Measurements from ENCODE around the gene BRF1.
"Not testable (repeated sequence)": the region's sequence is repeated elsewhere in the genome, so short reads cannot be mapped to it uniquely, and the experiment has no call there.

BRF1 gene

DNA sequence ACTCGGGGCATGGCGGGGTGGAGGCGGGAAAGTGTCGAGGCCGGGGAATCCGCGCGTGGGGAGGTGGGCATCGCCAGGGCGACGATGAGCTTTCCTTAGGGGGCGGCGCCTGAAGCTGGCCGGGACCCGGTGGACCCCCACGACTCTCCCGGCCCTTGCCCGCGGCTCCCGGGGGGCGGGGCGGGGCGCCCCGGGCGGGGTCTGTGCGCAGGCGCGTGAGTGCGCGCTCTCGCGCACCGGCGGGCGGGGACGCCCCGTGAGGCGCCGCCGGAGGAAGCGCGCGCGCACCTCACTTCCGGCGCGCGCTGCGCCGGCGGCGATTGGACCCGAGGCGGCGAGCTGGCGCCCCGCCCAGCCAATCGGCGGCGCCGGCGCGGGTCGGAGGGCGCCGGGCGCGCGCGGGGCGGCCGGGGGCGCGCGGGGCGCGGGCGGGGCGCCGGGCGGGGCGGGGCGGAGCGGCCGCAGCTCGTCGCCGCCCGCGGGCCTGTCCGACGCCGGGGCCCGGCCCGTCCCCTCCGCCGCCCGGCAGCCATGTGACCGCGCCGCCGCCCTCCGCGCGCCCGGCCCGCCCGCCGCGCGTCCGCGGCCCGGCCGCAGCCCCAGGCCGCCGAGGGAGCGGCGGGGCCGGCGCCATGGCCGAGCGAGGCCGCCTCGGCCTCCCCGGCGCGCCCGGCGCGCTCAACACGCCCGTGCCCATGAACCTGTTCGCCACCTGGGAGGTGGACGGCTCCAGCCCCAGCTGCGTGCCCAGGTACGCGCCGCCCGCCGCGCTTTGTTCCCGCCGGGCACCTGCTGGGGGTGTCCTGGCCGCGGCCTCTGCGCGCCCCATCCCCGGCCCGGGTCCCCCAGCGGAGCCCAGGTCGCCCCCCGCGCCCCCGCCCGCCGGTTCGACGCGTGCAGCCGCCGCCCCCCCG, 13.7 kb upstream of the BRF1 start, which contains the start of gene PACS2:
Gene PACS2 (plus strand): TSS at position 462 of the 914 bp plus-strand sequence. CDS start 171 bp downstream, at position 633.
- no peak for DNase-seq

DNA sequence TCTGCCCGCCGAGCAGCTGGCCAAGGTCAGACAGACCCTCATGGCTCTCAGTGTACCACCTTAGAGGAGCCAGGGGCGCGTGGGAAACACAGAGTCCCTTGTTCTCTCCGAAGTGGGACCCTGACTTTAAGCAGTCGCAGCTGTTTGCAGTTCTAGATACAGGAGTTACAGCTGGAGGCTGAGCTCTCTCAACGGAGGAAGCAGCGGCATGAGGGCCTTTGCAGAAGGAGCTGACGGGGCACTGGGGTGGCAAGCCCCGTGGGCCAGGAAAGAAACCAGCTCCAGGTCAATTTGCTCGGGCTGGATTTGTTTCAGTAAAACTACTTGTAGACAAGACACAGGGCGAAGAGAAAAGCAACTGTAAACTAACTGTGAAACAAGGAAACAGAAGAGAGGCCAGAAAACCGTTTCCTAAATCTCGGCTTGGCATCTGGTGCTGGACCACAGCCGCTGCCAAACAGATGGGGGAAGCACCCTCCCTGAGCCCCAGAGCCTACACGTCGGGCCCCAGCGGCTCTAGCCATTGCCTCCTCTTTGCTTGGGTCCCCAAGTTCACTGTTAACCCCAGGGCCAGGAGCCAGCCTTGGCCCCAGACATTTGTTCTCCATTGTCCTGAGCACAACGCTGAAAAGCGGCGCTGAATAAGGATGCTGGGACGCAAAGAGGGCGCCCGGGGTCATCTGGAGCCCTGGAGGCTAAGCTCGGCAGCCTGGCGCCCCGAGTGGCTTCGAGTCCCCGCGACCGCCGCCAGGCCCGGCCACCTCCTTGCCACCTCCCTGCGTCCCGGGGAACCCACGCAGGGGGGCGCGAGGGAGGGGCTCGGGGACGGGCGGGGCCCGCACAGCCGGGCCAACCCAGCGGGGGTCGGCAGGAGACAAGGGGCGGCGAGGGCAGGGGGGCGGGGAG, 12.8 kb upstream of the BRF1 start:
- DNase-seq: no peak

DNA sequence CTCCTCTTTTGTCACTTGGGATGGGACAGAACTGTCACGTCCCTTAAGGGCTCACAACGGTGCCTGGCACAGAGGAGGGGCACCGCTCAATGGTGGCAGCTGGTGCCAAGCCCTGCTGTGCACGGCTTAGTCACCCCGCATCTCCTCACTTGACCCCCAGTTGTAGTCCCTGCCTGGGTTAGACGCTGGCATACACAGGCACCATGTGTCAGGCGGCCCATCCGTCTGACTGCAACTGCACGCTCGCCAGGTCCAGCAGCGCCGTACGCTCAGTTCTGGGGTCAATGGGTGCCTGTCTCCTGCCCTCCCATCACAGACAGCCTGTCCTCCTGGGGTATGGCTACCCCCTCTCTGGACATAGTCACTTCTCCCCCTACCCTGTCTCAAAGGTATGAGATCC, 12.2 kb upstream of the BRF1 start:
- DNase-seq: no peak

DNA sequence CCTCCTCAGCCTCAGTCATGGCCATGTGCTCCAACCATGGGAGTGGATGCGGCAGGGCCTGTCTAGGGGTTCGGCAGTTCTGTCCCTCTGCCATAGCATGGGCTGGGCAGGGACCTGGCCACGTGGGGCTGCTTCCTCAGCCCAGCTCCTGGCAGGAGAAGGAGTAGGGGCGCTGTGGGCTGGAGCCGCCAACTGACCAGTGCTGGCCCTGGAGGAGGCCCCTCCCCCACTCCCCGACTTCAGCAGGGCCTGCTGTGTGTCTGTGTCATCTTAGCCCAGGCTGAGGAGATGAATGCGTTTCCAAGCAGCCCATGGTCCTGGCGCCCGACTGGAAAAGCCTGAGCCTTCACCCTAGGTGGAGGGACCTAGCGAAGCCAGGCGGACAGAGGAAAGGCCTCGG, 11.0 kb upstream of the BRF1 start:
- DNase-seq: peak; percentile 64

DNA sequence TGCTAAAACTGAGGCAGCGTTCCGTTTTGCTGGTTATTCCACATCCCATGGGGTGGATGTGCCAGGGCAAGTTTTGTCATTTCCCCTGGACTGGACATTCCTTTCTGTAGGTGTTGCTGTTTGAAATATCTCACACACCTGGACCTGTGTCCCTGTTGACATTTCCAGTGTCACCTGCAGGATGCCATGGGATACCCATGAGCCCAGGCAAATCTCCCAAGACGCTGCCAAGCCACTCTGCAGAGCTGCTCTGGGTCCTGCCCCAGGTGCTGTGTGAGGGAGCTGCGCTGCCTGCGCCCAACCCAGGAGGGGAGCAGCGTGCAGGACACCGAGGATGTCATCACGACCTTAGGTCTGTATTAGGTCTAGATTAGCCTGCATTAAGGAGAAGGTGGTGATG, 8.6 kb upstream of the BRF1 start:
- peak; percentile 44 for DNase-seq

DNA sequence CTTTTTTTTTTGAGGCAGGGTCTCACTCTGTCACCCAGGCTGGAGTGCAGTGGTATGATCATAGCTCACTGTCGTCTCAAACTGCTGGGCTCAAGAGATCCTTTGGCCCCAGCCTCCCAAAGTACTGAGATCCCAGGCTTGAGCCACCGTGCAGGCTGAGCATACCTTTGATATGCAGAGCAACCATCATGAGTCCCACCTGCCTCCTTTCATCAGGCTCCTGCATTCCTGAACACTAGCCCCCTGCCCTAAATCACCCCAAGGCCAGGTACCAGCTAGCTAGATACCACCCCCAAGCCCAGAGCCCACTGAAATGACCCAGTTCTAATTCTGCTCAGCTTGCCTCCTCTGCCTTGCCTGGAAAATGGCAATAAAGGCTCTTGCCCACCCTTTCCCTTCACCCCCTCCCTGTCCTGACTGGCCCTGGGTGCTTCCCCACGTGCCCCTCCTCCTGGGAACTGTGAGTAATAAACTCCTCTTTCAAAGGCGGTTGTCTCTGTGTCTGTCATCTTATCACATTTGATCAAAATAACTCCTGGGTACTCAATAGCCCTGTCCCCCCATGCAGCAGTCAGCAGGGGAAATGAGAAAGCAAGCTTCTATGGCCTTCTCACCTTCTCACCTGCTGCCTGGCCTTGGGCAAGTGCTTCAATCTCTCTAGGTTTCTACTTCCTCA, 6.4 kb upstream of the BRF1 start:
- no peak for DNase-seq

DNA sequence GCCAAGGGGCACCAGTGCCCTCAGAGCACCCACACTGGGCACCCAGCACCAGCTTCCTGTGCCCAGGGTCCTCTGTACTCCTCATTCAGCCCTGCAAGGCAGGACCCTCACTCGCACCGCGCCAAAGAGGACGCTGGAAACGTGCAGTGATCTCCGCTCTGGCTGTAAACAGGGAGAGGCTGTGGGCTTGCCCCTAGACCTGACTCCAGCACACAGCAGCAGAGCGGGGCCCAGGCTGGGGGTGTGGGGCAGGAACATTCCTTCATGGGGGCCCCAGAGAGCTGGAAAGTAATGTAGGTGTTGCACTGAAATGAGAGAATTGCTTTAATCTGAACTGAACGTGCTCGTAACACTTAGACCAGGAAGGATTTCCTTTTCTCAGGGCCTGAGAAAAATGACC, 5.0 kb upstream of the BRF1 start:
- DNase-seq: peak; percentile 53

DNA sequence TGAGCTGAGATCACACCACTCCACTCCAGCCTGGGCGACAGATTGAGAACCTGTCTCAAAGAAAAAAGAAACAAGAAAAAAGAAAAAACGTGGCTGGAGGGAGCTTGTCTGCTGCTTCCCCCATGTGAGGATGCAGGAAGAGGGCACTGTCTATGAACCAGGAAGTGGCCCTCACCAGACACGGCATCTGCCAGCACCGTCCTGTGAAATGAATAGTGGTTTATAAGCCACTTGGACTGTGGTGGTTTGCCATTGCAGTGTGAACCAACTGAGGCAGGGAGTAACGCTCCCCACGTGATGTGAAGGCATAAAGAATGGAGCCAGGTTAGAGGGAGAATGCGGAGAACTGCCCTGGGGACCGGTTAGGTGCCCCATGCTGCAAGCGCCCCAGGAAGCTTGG, 4.5 kb upstream of the BRF1 start:
- DNase-seq: no peak

DNA sequence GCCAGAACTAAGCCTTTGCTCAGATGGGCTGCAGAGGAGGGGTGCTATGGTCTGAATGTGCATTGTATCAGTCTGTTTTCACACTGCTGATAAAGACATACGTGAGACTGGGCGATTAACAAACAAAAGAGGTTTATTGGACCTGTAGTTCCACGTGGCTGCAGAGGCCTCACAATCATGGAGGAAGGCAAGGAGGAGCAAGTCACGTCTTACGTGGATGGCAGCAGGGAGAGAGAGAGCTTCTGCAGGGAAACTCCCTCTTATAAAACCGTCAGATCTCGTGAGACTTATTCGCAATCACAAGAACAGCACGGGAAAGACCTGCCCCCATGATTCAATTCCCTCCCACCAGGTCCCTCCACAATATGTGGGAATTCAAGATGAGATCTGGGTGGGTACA, 3.8 kb upstream of the BRF1 start:
- no peak for DNase-seq

DNA sequence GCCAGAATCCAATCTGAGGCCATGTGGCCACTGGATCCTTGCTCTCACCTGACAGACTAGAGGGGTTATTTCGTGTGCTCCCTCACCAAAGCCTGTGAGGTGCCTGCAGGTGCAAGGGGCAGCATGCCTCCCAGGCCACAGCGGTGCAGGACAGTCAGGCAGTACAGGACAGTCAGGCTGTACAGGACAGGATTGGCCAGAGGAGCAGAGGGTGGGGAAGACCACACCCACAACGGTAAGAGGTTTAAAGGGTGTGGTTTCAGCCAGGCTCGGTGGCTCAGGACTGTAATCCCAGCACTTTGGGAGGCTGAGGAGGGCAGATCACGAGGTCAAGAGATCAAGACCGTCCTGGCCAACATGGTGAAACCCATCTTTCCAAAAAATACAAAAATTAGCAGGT, 3.1 kb upstream of the BRF1 start:
- DNase-seq: no peak

DNA sequence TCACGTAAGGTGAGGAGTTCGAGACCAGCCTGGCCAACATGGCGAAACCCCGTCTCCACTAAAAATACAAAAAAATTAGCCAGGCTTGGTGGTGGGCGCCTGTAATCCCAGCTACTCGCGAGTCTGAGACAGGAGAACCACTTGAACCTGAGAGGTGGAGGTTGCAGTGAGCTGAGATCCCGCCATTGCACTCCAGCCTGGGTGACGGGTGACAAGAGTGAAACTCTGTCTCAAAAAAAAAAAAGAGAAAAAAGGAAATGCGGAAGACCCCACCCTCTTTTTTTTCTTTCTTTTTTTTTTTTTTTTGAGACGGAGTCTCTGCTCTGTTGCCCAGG, 1.1 kb upstream of the BRF1 start:
- DNase-seq: not testable (repeated sequence)

DNA sequence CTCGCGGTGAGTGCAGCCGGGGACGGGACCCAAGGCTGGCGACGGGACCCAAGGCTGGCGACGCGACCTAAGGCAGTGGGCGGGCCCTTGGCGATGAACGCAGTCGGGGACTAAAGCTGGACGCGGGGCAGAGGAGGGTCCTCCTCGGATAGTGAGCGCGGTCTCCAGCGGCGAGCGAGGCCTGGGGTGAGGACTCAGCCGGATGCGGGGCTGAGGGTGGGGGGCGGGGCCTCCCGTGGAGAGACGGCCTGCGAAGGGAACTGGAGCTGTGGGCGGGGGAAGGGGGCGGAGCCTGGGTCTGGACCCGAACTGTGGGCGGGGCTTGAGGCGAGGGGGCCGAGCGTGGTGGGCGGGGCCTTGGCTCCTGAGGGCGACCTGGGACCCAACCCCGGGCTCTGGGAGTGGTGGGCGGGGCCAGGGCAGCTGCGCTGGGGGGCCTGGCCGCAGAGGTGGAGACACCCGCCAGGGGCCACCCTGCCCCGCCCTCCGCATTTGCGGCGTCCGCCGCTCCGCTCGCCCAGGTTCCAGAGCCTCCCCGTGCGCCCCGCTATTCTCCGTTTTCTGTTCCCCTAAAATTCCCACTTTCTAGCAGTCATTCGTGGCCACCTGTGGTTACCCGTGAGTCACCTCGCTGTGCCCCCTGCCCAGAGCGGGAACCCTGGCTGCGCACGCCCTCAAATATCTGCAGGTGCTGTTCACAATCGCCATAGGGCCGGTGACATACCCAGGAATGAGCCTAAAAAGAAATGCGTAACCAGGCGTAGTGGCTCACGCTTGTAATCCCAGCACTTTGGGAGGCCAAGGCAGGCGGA, 508 bp upstream of the BRF1 start:
- DNase-seq: peak; percentile 99

DNA sequence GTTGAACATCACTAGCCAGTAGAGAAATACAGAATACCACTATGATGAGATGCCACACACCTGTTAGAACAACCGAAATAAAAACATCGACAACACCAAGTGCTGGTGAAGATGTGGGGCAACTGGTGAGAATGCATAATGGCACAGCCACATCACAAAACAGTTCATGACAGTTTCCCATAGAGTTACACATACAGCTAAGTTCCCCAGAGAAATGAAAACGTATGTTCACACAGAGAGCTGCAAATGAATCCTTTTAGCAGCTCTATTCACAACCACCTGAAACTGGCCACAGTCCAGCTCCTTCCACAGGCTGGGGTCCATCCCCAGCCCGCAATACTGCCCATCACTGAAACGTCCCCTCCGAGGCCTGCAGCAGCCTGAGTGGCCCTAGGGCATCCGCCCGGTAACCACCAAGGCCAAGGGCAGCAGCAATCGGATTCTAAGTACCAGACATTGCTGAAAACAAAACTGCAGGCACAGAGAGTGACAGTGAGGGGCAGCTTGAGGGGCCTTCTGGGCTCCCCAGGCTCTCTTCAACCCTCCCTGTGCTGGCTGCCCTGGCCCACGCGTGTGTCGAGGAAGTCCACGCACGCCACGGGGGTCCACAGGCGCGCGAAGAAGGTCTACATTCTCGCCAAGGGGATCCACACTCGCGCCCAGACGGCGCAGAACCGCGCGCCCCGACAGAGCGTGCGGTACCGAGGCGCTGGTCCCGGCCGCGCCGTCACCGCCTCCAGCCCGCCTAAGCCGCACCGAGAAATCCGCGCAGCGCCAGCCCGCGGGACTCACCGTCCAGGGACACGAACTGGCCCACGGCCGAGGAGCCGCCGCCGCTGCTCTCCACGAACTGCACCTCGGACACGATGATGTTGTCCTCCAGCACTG, 903 bp downstream of the BRF1 start:
- DNase-seq: no peak

DNA sequence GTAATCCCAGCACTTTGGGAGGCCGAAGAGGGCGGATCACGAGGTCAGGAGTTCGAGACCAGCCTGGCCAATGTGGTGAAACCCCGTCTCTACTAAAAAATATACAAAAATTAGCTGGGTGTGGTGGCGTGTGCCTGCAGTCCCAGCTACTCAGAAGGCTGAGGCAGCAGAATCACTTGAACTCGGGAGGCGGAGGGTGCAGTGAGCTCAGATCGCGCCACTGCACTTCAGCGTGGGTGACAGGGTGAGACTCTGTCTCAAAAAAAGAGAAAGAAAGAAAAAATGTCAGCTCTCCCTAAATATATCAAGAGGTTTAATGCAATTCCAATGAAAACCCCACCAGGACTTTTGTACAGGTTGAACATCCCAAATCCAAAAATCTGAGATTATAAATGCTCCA, 3.5 kb downstream of the BRF1 start:
- not testable (repeated sequence) for DNase-seq

DNA sequence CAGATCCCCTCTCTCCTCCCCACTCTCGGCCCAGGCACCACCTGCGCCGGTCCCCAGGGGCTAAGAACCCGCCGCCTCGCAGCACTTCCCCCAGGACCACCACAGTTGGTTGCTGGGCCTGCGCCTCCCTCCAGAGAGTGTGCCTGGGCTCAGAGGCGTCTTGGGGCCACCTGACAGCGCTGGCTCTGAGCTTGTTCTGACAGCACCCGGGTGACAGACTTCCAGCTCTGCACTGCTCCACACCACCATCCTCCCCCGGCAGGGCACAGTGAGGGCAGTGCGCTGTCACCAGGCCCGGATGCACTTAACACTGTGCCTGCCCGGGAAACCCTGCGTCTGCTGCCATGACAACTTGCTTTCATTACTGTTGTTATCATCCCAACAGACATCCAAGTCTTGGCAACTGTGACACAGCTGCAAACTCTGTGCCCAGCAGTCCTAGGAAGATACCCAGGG, 6.6 kb downstream of the BRF1 start:
- peak; percentile 60 for DNase-seq

DNA sequence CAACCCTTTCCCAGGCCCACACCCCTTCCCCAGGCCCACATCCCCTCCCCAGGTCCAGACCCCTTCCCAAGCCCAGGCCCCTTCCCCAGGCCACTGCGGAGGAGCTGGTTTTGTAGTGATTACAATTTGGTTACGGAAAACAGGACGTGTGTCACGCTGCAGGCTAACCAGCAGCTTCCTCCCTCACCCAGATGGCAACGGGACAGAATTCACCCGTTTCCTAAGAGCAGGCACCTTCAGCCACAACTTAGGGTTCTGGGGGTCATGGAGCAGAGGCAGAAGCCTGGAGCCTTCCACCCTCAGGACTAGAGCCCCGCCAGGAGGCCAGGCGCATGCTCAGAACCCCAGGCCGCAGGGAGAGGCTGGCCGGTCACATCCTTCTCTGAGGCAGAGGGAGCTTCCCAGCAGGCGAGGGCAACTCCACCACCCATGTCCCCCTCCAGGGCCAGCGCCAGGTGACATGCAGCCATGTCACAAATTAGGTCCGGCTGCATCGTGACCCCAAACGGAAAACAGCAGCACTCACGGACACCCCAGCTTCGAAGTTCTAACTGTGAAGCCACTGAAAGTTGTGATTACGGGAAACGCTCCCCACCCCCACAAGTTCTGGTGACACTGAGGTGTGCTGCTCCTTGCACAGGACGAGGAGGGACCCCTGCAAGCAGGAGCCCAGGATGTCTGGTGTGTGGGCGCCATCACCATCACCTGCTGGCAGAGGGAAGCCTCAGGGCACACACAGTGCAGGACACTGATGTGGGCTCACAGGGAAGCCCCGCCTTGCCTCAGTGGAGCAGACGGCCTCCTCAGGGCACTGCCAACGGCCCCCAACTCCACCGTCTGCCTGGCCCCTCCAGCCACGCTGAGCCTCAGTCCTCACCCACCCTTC, 7.7 kb downstream of the BRF1 start:
- peak; percentile 48 for DNase-seq

DNA sequence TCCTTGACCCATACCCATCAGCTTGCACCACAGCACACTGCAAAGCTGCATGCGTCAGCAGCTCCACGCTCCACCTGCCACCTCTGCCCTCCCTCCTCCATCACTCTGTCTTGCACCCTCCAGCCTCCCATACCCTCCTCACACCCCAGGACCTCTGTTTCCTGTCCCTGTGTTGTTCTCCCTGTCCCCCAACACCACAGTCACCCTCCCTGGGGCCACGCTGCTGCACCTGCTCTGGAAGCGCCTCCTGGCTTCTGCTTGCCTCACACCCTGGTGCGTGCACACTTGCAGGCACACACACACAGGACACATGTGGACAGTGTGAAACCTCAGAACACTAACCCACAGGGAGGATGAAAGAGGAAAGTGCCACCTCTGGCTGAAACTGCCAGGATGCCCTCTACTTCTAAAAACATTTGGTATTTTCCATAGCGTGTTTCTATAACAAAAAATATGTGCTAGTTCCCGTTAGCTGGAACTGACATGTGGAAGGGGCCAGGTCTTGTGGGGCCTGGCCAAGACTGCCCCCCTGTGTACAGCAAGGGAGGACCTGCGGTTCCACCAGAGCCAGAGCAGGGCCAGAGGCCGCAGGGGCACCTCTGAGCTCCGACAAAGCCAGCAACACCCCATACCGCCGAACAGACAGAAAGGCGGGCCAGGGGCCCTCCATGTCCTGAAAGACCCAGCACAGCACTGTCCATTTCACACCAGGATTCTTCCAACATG, 10.0 kb downstream of the BRF1 start:
- peak; percentile 43 for DNase-seq

DNA sequence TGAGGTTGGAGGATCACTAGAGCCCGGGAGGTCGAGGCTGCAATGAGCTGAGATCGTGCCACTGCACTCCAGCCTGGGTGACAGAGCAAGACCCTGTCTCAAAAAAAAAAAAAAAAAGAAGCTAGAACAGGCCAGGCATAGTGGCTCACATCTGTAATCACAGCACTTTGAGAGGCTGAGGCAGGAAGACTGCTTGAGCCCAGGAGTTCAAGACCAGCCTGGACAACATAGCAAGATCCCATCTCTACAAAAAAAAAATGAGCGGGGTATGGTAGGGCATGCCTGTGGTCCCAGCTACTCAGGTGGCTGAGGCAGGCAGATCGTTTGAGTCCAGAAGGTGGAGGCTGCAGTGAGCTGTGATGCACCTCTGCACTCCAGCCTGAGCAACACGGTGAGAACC, 11.9 kb downstream of the BRF1 start:
- DNase-seq: not testable (repeated sequence)
